ENCODE data around the gene MLKL.

MLKL gene

DNA sequence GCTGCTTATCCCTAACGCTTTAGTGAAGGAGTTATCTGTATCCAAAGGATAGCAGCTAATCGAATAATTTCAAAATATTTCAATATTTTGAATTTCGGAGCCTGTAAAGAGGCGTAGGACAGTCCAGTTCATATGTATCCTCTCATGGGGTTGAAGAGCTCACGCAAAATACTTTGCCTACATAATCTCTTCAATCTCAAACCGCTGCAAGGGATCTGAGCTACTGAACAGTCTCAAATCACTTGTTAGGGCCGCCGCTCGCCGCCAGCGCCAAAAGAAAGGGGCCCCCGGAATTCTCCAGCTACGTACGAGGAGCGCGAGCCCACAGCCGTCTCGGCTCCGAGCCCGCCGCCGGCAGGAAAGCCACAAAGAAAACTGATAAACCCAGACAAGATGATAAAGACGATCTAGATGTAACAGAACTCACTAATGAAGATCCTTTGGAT is 33.4 kb downstream of the MLKL start:
- no peaks in the 10 kb centered on the region for H3K27me3 ChIP-seq (ENCODE audit: insufficient read depth, poor library complexity, severe bottlenecking)
- H3K4me3 ChIP-seq (replicated peaks; ENCODE audit: insufficient read depth, low read length): peak overlapping the region; percentile 39
- peak in 1 of 2 experiments; percentile 45 for DNase-seq (ENCODE audit: low read depth in 1 of 2, low spot score in 1 of 2)
- H3K27ac ChIP-seq (replicated peaks): peak overlapping the region; percentile 92
- no peak for TF ChIP-seq CTCF (IDR thresholded peaks at IDR 0.05; ENCODE audit: insufficient read depth, low read length)
- 0 out of 2 replicates have a peak, but pooled peaks have one; percentile 28 for TF ChIP-seq POLR2AphosphoS5 (IDR thresholded peaks at IDR 0.05; ENCODE audit: low read depth)
- no peak for TF ChIP-seq REST (IDR thresholded peaks at IDR 0.05; ENCODE audit: insufficient replicate concordance, low read depth)

DNA sequence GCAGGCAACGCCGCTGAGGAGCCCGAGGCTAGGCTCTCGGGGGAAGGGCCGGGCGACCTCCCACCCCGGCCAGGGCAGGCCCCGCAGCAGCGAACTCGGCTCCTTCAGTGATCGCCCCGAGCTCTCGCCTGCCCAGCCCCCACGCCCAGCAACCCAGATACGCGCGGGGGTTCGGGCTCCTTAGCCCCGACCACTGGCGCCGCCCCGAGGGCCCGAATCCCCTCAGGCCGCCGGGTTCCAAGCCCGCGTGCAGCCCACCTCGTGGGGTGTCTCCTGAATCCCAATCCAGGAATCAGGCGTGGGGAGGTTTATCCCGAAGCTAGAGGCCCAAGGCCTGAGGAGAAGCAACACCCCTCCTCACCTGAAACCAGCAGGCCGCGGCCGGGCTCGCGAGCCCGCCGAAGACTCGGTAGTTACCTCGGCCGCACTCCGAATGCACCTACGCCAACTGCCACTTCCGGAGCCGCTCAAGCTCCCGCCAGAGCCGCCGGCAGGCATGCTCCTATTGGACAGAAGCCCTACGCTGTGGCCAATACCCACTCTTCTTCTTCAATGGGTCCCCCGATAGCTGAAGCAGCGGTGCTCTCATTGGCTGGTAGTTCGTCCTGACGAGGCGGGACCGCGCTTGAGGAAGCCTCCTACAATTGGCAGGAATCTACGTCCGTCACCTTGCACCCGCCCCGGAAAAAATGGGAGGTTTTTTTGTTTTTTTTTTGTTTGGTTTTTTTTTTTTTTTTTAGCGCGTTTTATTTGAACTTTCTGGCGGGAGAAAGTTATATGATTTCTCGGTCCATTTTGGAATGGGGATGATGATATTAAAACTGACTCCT is 34.0 kb downstream of the MLKL start, which contains the start of gene RFWD3:
Gene RFWD3, minus strand, starts transcription at position 453 of the 830 bp plus-strand sequence. CDS start 5,428 bp downstream, outside the sequence.
- TF ChIP-seq CTCF (IDR thresholded peaks at IDR 0.05; ENCODE audit: insufficient read depth, low read length) (no peak), REST (IDR thresholded peaks at IDR 0.05; ENCODE audit: insufficient replicate concordance, low read depth) (peak; percentile 70), POLR2AphosphoS5 (IDR thresholded peaks at IDR 0.05; ENCODE audit: low read depth) (peak; percentile 86), GABPA (IDR thresholded peaks at IDR 0.05; ENCODE audit: low read depth) (peak; percentile 67), SPI1 (IDR thresholded peaks at IDR 0.05; ENCODE audit: borderline replicate concordance, low read depth) (no peak)
- Histone ChIP-seq H3K27me3 (ENCODE audit: insufficient read depth, poor library complexity, severe bottlenecking) (no peaks in the 10 kb centered on the region), H3K27ac (replicated peaks) (peak within 1 kb of the TSS; percentile 98), H3K4me3 (replicated peaks; ENCODE audit: insufficient read depth, low read length) (peak within 1 kb of the TSS; percentile 89)
- DNase-seq (ENCODE audit: low read depth in 1 of 2, low spot score in 1 of 2): peak; percentile 97 to 99

DNA sequence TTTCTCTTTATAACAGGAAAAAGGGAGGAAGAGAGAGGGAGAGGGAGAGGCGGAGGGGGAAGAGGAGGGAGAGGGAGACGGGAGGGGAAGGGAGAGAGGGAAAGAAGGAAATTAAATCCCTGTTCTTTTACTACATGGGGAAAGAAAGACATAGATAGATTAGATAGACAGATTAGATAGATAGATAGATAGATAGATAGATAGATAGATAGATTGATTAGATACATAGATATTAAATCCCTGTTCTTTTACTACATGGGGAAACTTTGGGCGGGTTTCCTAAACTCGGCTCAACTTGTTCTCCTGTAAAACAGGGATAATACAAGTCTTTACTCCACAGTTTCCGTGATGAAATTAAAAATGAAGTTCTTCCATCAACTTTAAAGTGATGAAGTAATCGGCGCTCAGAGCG is 34.6 kb downstream of the MLKL start:
- DNase-seq (ENCODE audit: low read depth in 1 of 2, low spot score in 1 of 2): no peak
- no peak for TF ChIP-seq GABPA (IDR thresholded peaks at IDR 0.05; ENCODE audit: low read depth)
- no peak for TF ChIP-seq CTCF (IDR thresholded peaks at IDR 0.05; ENCODE audit: insufficient read depth, low read length)
- TF ChIP-seq POLR2AphosphoS5 (IDR thresholded peaks at IDR 0.05; ENCODE audit: low read depth): no peak
- TF ChIP-seq SPI1 (IDR thresholded peaks at IDR 0.05; ENCODE audit: borderline replicate concordance, low read depth): no peak
- TF ChIP-seq REST (IDR thresholded peaks at IDR 0.05; ENCODE audit: insufficient replicate concordance, low read depth): no peak
- peak overlapping the region; percentile 98 for H3K27ac ChIP-seq (replicated peaks)
- peak overlapping the region; percentile 89 for H3K4me3 ChIP-seq (replicated peaks; ENCODE audit: insufficient read depth, low read length)
- no peaks in the 10 kb centered on the region for H3K27me3 ChIP-seq (ENCODE audit: insufficient read depth, poor library complexity, severe bottlenecking)

Measured in HL-60 (cell line).